HG02798 (cell line): ENCODE data around the gene C16orf46.

Experiments used
- ATAC-seq: cut with Tn5 transposase; IDR thresholded peaks from one replicate; pipeline ENCODE4 v1.9.1; 2021; ENCODE audit warnings: mild to moderate bottlenecking; ENCODE audit not compliant: unreplicated experiment, poor library complexity

Gene C16orf46

GRCh38 chr16:81029930-81030604, 47.0 kb downstream of the C16orf46 start:
- no peak for ATAC-seq

- no peak for ATAC-seq
Observed at GRCh38 chr16:81026429-81026828, 50.6 kb downstream of the C16orf46 start.

GRCh38 chr16:81018496-81018895, 58.5 kb downstream of the C16orf46 start:
- no peak for ATAC-seq

GRCh38 chr16:81014672-81015071, 62.4 kb downstream of the C16orf46 start:
- no peak for ATAC-seq

GRCh38 chr16:81012974-81013373, 64.1 kb downstream of the C16orf46 start:
- no peak for ATAC-seq
